GM18873 (cell line): ENCODE measurements around the gene PNMA3.
"Not testable (repeated sequence)": the region's sequence is repeated elsewhere in the genome, so short reads cannot be mapped to it uniquely, and the experiment has no call there.

ENCODE experiments used
- ATAC-seq: cut with Tn5 transposase; IDR thresholded peaks from one replicate; pipeline ENCODE4 v1.9.1; 2021; ENCODE audit warnings: mild to moderate bottlenecking, moderate library complexity, moderate number of reproducible peaks; ENCODE audit not compliant: unreplicated experiment, low FRiP score

Gene PNMA3

GRCh38 chrX:153071909-153072583, 15.8 kb downstream of the PNMA3 start, which contains the start of gene PNMA6A:
PNMA6A (plus strand) TSS chrX:153072454; CDS start chrX:153073063, 609 bp downstream.
- not testable (repeated sequence) for ATAC-seq

DNA sequence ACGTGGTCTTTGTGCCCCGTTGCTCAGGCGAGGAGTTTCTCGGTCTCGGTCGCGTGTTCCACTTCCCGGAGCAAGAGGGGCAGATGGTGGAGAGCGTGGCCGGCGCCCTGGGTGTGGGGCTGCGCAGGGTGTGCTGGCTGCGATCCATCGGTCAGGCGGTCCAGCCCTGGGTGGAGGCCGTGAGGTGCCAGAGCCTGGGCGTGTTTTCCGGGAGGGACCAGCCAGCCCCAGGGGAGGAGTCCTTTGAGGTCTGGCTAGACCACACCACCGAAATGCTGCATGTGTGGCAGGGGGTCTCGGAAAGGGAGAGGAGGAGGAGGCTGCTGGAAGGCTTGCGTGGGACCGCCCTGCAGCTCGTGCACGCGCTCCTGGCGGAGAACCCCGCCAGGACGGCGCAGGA, 17.1 kb downstream of the PNMA3 start:
- ATAC-seq, result not testable (repeated sequence)

GRCh38 chrX:153074262-153074899, 18.1 kb downstream of the PNMA3 start:
- ATAC-seq, result no peak

- ATAC-seq, result no peak
Measured at GRCh38 chrX:153074935-153075334, 18.7 kb downstream of the PNMA3 start.

GRCh38 chrX:153075366-153075765, 19.1 kb downstream of the PNMA3 start:
- no peak for ATAC-seq

DNA sequence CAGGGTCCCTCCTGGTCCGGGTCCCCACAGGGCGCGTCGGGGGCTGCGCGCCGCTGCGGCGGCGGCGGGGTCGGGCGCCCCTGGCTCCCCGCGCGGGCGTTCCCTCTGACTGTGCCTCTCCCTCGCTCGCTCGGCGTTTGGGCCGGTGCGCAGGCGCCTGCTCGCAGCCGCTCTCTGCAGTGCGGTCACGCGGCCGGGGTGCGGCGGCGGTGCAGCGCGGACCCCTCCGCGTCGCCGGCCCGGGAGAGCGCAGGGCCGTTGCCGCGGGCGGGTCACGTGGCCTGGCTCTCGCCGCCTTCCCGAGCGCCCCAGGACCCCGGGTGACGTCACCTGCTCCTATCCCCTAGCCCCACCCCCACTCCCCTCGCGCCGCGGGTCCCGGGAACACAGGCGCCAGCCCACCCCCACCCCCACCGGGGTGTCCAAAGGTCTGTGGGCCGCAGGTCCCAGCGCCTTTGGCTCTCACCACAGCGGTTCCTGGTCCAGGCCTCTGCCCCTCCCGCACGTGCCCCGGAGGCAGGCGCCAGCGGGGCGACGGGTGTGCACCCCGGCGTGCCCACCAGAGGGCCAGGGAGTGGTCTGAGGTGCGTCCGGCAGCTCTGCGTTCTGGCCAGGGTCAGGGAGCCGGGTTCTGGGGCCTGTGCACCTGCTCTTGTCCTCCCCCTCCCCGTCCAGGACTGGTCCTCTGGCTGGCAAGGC, 21.3 kb downstream of the PNMA3 start:
- not testable (repeated sequence) for ATAC-seq

DNA sequence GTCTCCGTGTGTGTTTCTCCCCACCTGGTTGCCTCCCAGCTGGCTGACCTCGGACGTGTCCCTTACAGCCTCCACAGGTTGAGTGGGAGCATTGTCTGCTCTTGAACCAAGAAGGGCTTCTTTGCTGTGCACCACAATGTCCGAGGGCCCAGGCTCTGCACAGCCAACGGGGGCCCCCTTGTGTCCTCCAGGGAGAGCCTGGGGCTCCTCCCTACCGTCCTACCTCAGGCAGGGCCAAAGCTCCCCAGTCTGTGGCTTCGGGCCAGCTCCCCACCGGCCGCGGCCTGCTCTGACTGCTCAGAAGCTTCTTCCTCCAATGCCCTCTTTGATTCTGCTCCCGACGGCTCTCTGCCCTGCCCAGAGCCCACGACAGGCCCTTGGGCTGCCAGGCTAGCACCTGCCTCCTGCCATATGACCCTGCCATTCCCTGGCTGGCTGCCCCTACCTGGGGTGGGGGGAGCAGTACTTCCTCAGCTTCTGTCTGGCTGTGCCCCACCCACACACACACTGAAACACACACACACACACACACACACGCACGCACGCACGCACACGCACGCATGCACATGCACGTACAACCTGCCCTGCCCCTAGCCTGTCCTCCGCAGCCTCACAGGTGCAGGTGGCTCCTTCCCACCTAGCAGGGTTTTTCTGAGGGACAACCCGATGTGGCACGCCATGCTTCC, 27.1 kb downstream of the PNMA3 start:
- not testable (repeated sequence) for ATAC-seq

GRCh38 chrX:153102418-153102817, 46.1 kb downstream of the PNMA3 start:
- no peak for ATAC-seq

- ATAC-seq, result not testable (repeated sequence)
Measured at GRCh38 chrX:153104959-153105358, 48.7 kb downstream of the PNMA3 start.

DNA sequence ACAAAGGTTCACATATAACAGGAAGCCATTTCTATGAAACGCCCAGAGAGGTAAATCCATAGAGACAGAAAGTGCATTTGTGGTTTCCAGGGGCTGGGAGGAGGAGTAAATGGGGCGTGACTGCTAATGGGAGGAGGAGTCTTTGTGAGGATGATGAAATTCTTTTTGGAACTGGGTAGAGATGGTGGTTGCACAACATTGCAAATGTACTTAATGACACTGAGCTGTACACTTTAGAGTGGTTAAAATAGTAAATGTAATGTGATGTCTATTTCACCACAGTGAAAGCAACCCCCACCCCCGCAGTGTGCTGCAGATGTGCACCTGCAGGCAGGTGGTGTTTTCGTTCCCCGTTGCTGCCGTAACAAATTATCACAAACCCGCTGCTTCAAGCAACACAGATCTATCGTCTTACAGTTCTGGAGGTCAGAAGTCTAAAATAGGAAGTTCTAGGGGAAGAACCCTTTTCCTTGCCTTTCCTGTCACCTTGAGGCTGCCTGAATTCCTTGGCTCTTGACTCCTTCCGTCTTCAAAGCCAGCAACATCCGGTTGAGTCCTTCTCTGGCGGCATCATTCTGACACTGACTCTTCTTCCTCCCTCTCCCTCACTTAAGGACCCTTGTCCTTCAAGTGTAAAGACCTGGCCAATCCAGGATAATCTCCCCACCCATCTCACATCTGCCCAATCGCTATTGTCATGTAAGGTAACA, 50.0 kb downstream of the PNMA3 start:
- not testable (repeated sequence) for ATAC-seq
